ENCODE data around the gene SQSTM1.
A peak's percentile ranks its signal among the peaks of the same experiment; 100 is the strongest.

GRCh38 chr5:179869641-179870402 lies 49.1 kb downstream of the SQSTM1 start:
- peak in 2 of 3 experiments; percentile 27 to 41; a peak in 2 of 4 replicates for TF ChIP-seq CTCF (IDR thresholded peaks at IDR 0.05; ENCODE audit: control extremely low read depth in 1 of 3, insufficient read depth in 1 of 3, low read depth in 1 of 3, low read length in 3 of 3)
- no peak for TF ChIP-seq MAFK (IDR thresholded peaks at IDR 0.05; ENCODE audit: low read depth, low read length)
- no peak for TF ChIP-seq RXRA (IDR thresholded peaks at IDR 0.05; ENCODE audit: insufficient read depth, low read depth, low read length)
- TF ChIP-seq POLR2A (IDR thresholded peaks at IDR 0.05; ENCODE audit: control extremely low read depth in 1 of 2, low read depth in 2 of 2, low read length in 2 of 2): no peak
- TF ChIP-seq CREB1 (IDR thresholded peaks at IDR 0.05): no peak
- TF ChIP-seq CHD2 (IDR thresholded peaks at IDR 0.05; ENCODE audit: low read length): no peak
- TF ChIP-seq YY1 (IDR thresholded peaks at IDR 0.05; ENCODE audit: low read depth, low read length): no peak
- no peak for TF ChIP-seq KDM5A (IDR thresholded peaks at IDR 0.05; ENCODE audit: low read length)
- no peak for TF ChIP-seq EP300 (IDR thresholded peaks at IDR 0.05; ENCODE audit: borderline replicate concordance in 1 of 2, low read depth in 2 of 2, low read length in 2 of 2)

Data from H1 (cell line).